Panc1 (cell line): ENCODE results near the gene MRGPRE.

Experiments used
- CTCF ChIP-seq: fragments of 450-650 bp; IDR thresholded peaks from 2 replicates; pipeline ENCODE4 v1.5.1; 2017; ENCODE audit warnings: mild to moderate bottlenecking
- POLR2AphosphoS5 ChIP-seq: IDR thresholded peaks from 2 replicates; pipeline ENCODE4 v1.6.1; 2012; ENCODE audit warnings: mild to moderate bottlenecking, low read depth, low read length, moderate library complexity
- SIN3A ChIP-seq: IDR thresholded peaks from 2 replicates; pipeline ENCODE4 v1.6.1; 2012; ENCODE audit warnings: low read depth, mild to moderate bottlenecking, low read length, moderate library complexity, borderline replicate concordance; ENCODE audit not compliant: insufficient read depth

- TF ChIP-seq POLR2AphosphoS5: no peak
- no peak for TF ChIP-seq CTCF
- TF ChIP-seq SIN3A: no peak
Measured at GRCh38 chr11:3231550-3231850, 717 bp downstream of the MRGPRE start.
